ENCODE data around the gene OPA3. TPM values are rescaled to one million over a fixed set of nuclear protein-coding genes. Genes with fewer than 3 reads are reported as not detected.
"Not testable (repeated sequence)": the region's sequence is repeated elsewhere in the genome, so short reads cannot be mapped to it uniquely, and the experiment has no call there.

OPA3 gene
- total RNA-seq, 1 experiment from 2014 or later: 11.1 TPM

GRCh38 chr19:45630463-45630862 lies 45.9 kb upstream of the OPA3 start:
- no peak overlapping the region for H3K9ac ChIP-seq (ENCODE audit: low read length)
- ChIA-PET CTCF (interaction anchor here (0.9 to 2.2 kb wide), 3 partner anchors 12 to 72 kb away, joined by 3 to 16 read pairs (median 4); no protein-coding TSS in a partner anchor), POLR2A (interaction anchor here (0.7 to 1.9 kb wide), 6 partner anchors 11 to 163 kb away, joined by 3 to 14 read pairs (median 8); partner anchors contain the start of gene FOSB), RAD21 (ENCODE audit: low non-redundant PET in 1 of 2, low total read pairs in 2 of 2, uncharacterized antibody in 2 of 2, unreplicated experiment in 2 of 2) (interaction anchor here in 1 of 2 experiments (1.0 kb wide), 1 partner anchor 12 kb away, joined by 3 read pairs; no protein-coding TSS in a partner anchor)
- intact Hi-C loops (cut with micrococcal nuclease): loop anchor here (2.0 kb wide), 1 partner anchor 14 kb away; no protein-coding TSS in a partner anchor
- H3K9me3 ChIP-seq (ENCODE audit: control insufficient read depth in 1 of 2, insufficient read depth in 1 of 2, low read depth in 1 of 2, low read length in 2 of 2): no peaks in the 10 kb centered on the region
- peak overlapping the region; percentile 69 for H3K27ac ChIP-seq (ENCODE audit: low read depth, low read length)
- no TSS peak for BruUV-seq (replicated peaks)
- peaks cover 32 to 47% of the 10 kb centered on the region in 2 experiments for H3K4me1 ChIP-seq (ENCODE audit: control insufficient read depth in 1 of 2, insufficient read depth in 2 of 2, low read length in 2 of 2)
- peak; percentile 67 for DNase-seq (ENCODE audit: low read depth, low spot score)
- no peak for TF ChIP-seq TCF7L2 (IDR thresholded peaks at IDR 0.05; ENCODE audit: borderline replicate concordance, extremely low read depth, insufficient read depth, insufficient read length)
- peak; percentile 53; the same call in 1 of the 2 replicates for TF ChIP-seq FOSL1 (IDR thresholded peaks at IDR 0.05; ENCODE audit: low read depth)
- peak; percentile 39; the same call in 1 of the 2 replicates for TF ChIP-seq JUND (IDR thresholded peaks at IDR 0.05)
- ATAC-seq: peak; percentile 61
- no peak overlapping the region for H3K4me3 ChIP-seq (replicated peaks in 1 of 2; ENCODE audit: low read depth in 1 of 2, low read length in 2 of 2)
- H3K36me3 ChIP-seq (ENCODE audit: control insufficient read depth in 1 of 2, insufficient read depth in 2 of 2, low read length in 2 of 2): peaks cover 3 to 10% of the 10 kb centered on the region in 2 experiments; a peak in 2 of 4 replicates
- no peaks in the 10 kb centered on the region for H3K9me2 ChIP-seq (ENCODE audit: insufficient read depth)
- H4K20me1 ChIP-seq (ENCODE audit: insufficient read depth): no peaks in the 10 kb centered on the region
- H3K4me2 ChIP-seq (ENCODE audit: low read length): peak overlapping the region; percentile 42
- H2AFZ ChIP-seq (ENCODE audit: low read depth, low read length, poor library complexity, severe bottlenecking): no peak overlapping the region
- H3K79me2 ChIP-seq (ENCODE audit: insufficient read depth, low read length): no peaks in the 10 kb centered on the region
- no peaks in the 10 kb centered on the region for H3K27me3 ChIP-seq (ENCODE audit: insufficient read depth, low read length)

GRCh38 chr19:45629704-45630103 lies 45.1 kb upstream of the OPA3 start:
- no peaks in the 10 kb centered on the region for H3K27me3 ChIP-seq (ENCODE audit: insufficient read depth, low read length)
- BruUV-seq (replicated peaks): no TSS peak
- POLR2A ChIA-PET: interaction anchor here (0.7 to 1.9 kb wide), 3 partner anchors 13 to 141 kb away, joined by 6 to 14 read pairs (median 11); no protein-coding TSS in a partner anchor
- ATAC-seq (no peak), DNase-seq (ENCODE audit: low read depth, low spot score) (no peak)
- H3K9ac ChIP-seq (ENCODE audit: low read length): no peak overlapping the region
- H3K27ac ChIP-seq (ENCODE audit: low read depth, low read length): peak overlapping the region; percentile 69
- no peaks in the 10 kb centered on the region for H3K9me2 ChIP-seq (ENCODE audit: insufficient read depth)
- peaks cover 32 to 44% of the 10 kb centered on the region in 2 experiments for H3K4me1 ChIP-seq (ENCODE audit: control insufficient read depth in 1 of 2, insufficient read depth in 2 of 2, low read length in 2 of 2)
- CTCF ChIA-PET: no interaction called here
- H4K20me1 ChIP-seq (ENCODE audit: insufficient read depth): no peaks in the 10 kb centered on the region
- no peak overlapping the region for H2AFZ ChIP-seq (ENCODE audit: low read depth, low read length, poor library complexity, severe bottlenecking)
- H3K4me3 ChIP-seq (replicated peaks in 1 of 2; ENCODE audit: low read depth in 1 of 2, low read length in 2 of 2): no peak overlapping the region
- intact Hi-C loops (cut with micrococcal nuclease): loop anchor here (2.0 kb wide), 1 partner anchor 13 kb away; no protein-coding TSS in a partner anchor
- H3K9me3 ChIP-seq (ENCODE audit: control insufficient read depth in 1 of 2, insufficient read depth in 1 of 2, low read depth in 1 of 2, low read length in 2 of 2): no peaks in the 10 kb centered on the region
- no peak overlapping the region for H3K4me2 ChIP-seq (ENCODE audit: low read length)
- no peak for TF ChIP-seq ELF1 (IDR thresholded peaks at IDR 0.05; ENCODE audit: borderline replicate concordance, low read depth)
- no peak for TF ChIP-seq ZNF274 (IDR thresholded peaks at IDR 0.05; ENCODE audit: low read depth, low read length)
- no peak for TF ChIP-seq CEBPB (IDR thresholded peaks at IDR 0.05; ENCODE audit: low read depth)
- no peak for TF ChIP-seq RAD21 (IDR thresholded peaks at IDR 0.05; ENCODE audit: low read depth)
- H3K79me2 ChIP-seq (ENCODE audit: insufficient read depth, low read length): no peaks in the 10 kb centered on the region
- RAD21 ChIA-PET (ENCODE audit: low non-redundant PET in 1 of 2, low total read pairs in 2 of 2, uncharacterized antibody in 2 of 2, unreplicated experiment in 2 of 2): no interaction called here
- H3K36me3 ChIP-seq (ENCODE audit: control insufficient read depth in 1 of 2, insufficient read depth in 2 of 2, low read length in 2 of 2): peaks cover 3 to 10% of the 10 kb centered on the region in 2 experiments; a peak in 2 of 4 replicates

GRCh38 chr19:45628219-45628618 lies 43.6 kb upstream of the OPA3 start:
- intact Hi-C loops (cut with micrococcal nuclease); CTCF ChIA-PET; BruUV-seq (replicated peaks); H4K20me1 ChIP-seq (ENCODE audit: insufficient read depth); POLR2A ChIA-PET; H3K36me3 ChIP-seq (ENCODE audit: control insufficient read depth in 1 of 2, insufficient read depth in 2 of 2, low read length in 2 of 2); H3K27me3 ChIP-seq (ENCODE audit: insufficient read depth, low read length); DNase-seq (ENCODE audit: low read depth, low spot score); RAD21 ChIA-PET (ENCODE audit: low non-redundant PET in 1 of 2, low total read pairs in 2 of 2, uncharacterized antibody in 2 of 2, unreplicated experiment in 2 of 2); H3K9me3 ChIP-seq (ENCODE audit: control insufficient read depth in 1 of 2, insufficient read depth in 1 of 2, low read depth in 1 of 2, low read length in 2 of 2); H3K9me2 ChIP-seq (ENCODE audit: insufficient read depth); H3K79me2 ChIP-seq (ENCODE audit: insufficient read depth, low read length); H2AFZ ChIP-seq (ENCODE audit: low read depth, low read length, poor library complexity, severe bottlenecking); H3K9ac ChIP-seq (ENCODE audit: low read length); H3K4me2 ChIP-seq (ENCODE audit: low read length); ATAC-seq; H3K4me3 ChIP-seq (replicated peaks in 1 of 2; ENCODE audit: low read depth in 1 of 2, low read length in 2 of 2); H3K27ac ChIP-seq (ENCODE audit: low read depth, low read length): not testable (repeated sequence)
- peaks cover 32 to 35% of the 10 kb centered on the region in 2 experiments for H3K4me1 ChIP-seq (ENCODE audit: control insufficient read depth in 1 of 2, insufficient read depth in 2 of 2, low read length in 2 of 2)
